Mesothelial cell of epicardium (in vitro differentiated cells): ENCODE measurements around the gene LRG1. TPM values are rescaled to one million over a fixed set of nuclear protein-coding genes. Genes with fewer than 3 reads are reported as not detected.
"Not testable (repeated sequence)": the region's sequence is repeated elsewhere in the genome, so short reads cannot be mapped to it uniquely, and the experiment has no call there.

ENCODE experiments used
- DNase-seq, 2 experiments: peaks; one replicate each; pipeline ENCODE4 v3.0.0; 2021; ENCODE audit warnings: low spot score in 2 of 2; ENCODE audit not compliant: unreplicated experiment in 2 of 2
- H3K27ac Mint-ChIP-seq: 2 replicates; pipeline ENCODE4 v1.8.0; 2021; ENCODE audit warnings: mixed read lengths
- H3K27me3 Mint-ChIP-seq: 2 replicates; pipeline ENCODE4 v1.8.0; 2021; ENCODE audit warnings: low read depth, mixed read lengths
- H3K36me3 Mint-ChIP-seq: 2 replicates; pipeline ENCODE4 v1.8.0; 2021; ENCODE audit warnings: mixed read lengths
- H3K4me1 Mint-ChIP-seq: 2 replicates; pipeline ENCODE4 v1.8.0; 2021; ENCODE audit warnings: mixed read lengths
- H3K4me3 Mint-ChIP-seq: 2 replicates; pipeline ENCODE4 v1.8.0; 2021; ENCODE audit warnings: mild to moderate bottlenecking, moderate library complexity, mixed read lengths
- H3K9me3 Mint-ChIP-seq: 2 replicates; pipeline ENCODE4 v1.8.0; 2021; ENCODE audit warnings: mixed read lengths
- CTCF ChIP-seq: fragments of 200-600 bp; sonication (generic); IDR thresholded peaks from one replicate; pipeline ENCODE4 v1.5.0; 2021; ENCODE audit warnings: antibody characterized with exemption; ENCODE audit not compliant: unreplicated experiment
- total RNA-seq: library from RNA; stranded (reverse); gene quantifications from 3 replicates; pipeline ENCODE4 v1.2.1, GENCODE V29; 2021

The LRG1 gene
- total RNA-seq, 1 donor from 2014 or later: 0.16 TPM

- H3K9me3 Mint-ChIP-seq: no peaks in the 10 kb centered on the region
- no peak overlapping the region for H3K27ac Mint-ChIP-seq
- peaks cover 10% of the 10 kb centered on the region for H3K4me1 Mint-ChIP-seq
- no peak overlapping the region for H3K4me3 Mint-ChIP-seq
- TF ChIP-seq CTCF: no peak
- no peaks in the 10 kb centered on the region for H3K36me3 Mint-ChIP-seq
- H3K27me3 Mint-ChIP-seq: no peaks in the 10 kb centered on the region
- no peak for DNase-seq
Observed at GRCh38 chr19:4570916-4571304, 31.1 kb upstream of the LRG1 start.

GRCh38 chr19:4570402-4570801, 30.6 kb upstream of the LRG1 start:
- no peak for TF ChIP-seq CTCF
- Mint-ChIP-seq H3K9me3 (no peaks in the 10 kb centered on the region), H3K4me1 (peaks cover 5% of the 10 kb centered on the region), H3K27me3 (no peaks in the 10 kb centered on the region), H3K4me3 (no peak overlapping the region), H3K27ac (no peak overlapping the region), H3K36me3 (no peaks in the 10 kb centered on the region)
- DNase-seq: no peak

- no peaks in the 10 kb centered on the region for H3K36me3 Mint-ChIP-seq
- no peaks in the 10 kb centered on the region for H3K4me1 Mint-ChIP-seq
- H3K27me3 Mint-ChIP-seq: no peaks in the 10 kb centered on the region
- no peak for TF ChIP-seq CTCF
- H3K27ac Mint-ChIP-seq: no peak overlapping the region
- no peak overlapping the region for H3K4me3 Mint-ChIP-seq
- no peaks in the 10 kb centered on the region for H3K9me3 Mint-ChIP-seq
- no peak for DNase-seq
Observed at GRCh38 chr19:4568886-4569285, 29.1 kb upstream of the LRG1 start.

GRCh38 chr19:4567584-4568071, 27.8 kb upstream of the LRG1 start:
- Mint-ChIP-seq H3K4me1 (no peaks in the 10 kb centered on the region), H3K27me3 (no peaks in the 10 kb centered on the region), H3K4me3 (no peak overlapping the region), H3K36me3 (no peaks in the 10 kb centered on the region), H3K27ac (no peak overlapping the region), H3K9me3 (no peaks in the 10 kb centered on the region)
- peak in 1 of 2 experiments; percentile 71 for DNase-seq
- peak; percentile 71 for TF ChIP-seq CTCF

GRCh38 chr19:4566402-4567051, 26.7 kb upstream of the LRG1 start:
- Mint-ChIP-seq H3K9me3 (no peaks in the 10 kb centered on the region), H3K27me3 (no peaks in the 10 kb centered on the region), H3K4me3 (no peak overlapping the region), H3K4me1 (no peaks in the 10 kb centered on the region), H3K27ac (no peak overlapping the region), H3K36me3 (no peaks in the 10 kb centered on the region)
- TF ChIP-seq CTCF: no peak
- DNase-seq: no peak

GRCh38 chr19:4563562-4563961, 23.7 kb upstream of the LRG1 start:
- H3K9me3 Mint-ChIP-seq, H3K27ac Mint-ChIP-seq, DNase-seq, H3K4me3 Mint-ChIP-seq, H3K36me3 Mint-ChIP-seq, H3K27me3 Mint-ChIP-seq, H3K4me1 Mint-ChIP-seq: not testable (repeated sequence)

GRCh38 chr19:4562085-4562484, 22.2 kb upstream of the LRG1 start:
- not testable (repeated sequence) for H3K4me1 Mint-ChIP-seq, H3K9me3 Mint-ChIP-seq, H3K4me3 Mint-ChIP-seq, H3K36me3 Mint-ChIP-seq, H3K27ac Mint-ChIP-seq, DNase-seq, H3K27me3 Mint-ChIP-seq
